Esophagus squamous epithelium (tissue), 4 donors: ENCODE measurements around the gene PLEKHO1.
"Not testable (repeated sequence)": the region's sequence is repeated elsewhere in the genome, so short reads cannot be mapped to it uniquely, and the experiment has no call there.

Experiments
- POLR2A ChIP-seq, 4 donors: fragments of 450-650 bp; IDR thresholded peaks; one replicate each; pipeline ENCODE4 v1.6.1; 2017; ENCODE audit warnings: antibody characterized with exemption in 4 of 4, mild to moderate bottlenecking in 4 of 4, moderate library complexity in 3 of 4
- TF ChIP-seq, protein P1 (sequence below), 6 experiments: fragments of 450-650 bp in 4 of 6; fragments of 200-600 bp in 2 of 6; sonication (generic) in 2 of 6; IDR thresholded peaks; one replicate each; pipeline ENCODE4 v1.5.1; 2016 to 2019; ENCODE audit warnings: antibody characterized with exemption in 6 of 6, mild to moderate bottlenecking in 4 of 6, moderate library complexity in 4 of 6

DNA sequence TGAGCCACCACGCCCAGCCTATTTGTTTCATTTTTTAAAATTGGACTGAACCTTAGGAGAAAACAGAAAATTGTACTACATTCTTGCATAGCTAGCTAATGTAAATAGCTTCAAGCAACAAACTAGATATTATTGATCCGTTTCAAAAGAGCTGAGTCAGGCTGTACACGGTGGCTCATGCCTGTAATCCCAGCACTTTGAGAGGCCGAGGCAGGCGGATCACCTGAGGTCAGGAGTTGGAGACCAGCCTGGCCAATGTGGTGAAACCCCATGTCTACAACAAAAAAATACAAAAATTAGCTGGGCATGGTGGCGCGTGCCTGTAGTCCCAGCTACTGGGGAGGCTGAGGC is 36.7 kb downstream of the PLEKHO1 start:
- TF ChIP-seq, protein P1, sequence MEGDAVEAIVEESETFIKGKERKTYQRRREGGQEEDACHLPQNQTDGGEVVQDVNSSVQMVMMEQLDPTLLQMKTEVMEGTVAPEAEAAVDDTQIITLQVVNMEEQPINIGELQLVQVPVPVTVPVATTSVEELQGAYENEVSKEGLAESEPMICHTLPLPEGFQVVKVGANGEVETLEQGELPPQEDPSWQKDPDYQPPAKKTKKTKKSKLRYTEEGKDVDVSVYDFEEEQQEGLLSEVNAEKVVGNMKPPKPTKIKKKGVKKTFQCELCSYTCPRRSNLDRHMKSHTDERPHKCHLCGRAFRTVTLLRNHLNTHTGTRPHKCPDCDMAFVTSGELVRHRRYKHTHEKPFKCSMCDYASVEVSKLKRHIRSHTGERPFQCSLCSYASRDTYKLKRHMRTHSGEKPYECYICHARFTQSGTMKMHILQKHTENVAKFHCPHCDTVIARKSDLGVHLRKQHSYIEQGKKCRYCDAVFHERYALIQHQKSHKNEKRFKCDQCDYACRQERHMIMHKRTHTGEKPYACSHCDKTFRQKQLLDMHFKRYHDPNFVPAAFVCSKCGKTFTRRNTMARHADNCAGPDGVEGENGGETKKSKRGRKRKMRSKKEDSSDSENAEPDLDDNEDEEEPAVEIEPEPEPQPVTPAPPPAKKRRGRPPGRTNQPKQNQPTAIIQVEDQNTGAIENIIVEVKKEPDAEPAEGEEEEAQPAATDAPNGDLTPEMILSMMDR (IDR thresholded peaks at IDR 0.05), result not testable (repeated sequence)
- not testable (repeated sequence) for TF ChIP-seq POLR2A (IDR thresholded peaks at IDR 0.05)
